ENCODE data around the gene PRX.
"Not testable (repeated sequence)": the region's sequence is repeated elsewhere in the genome, so short reads cannot be mapped to it uniquely, and the experiment has no call there.

The PRX gene, protein sequence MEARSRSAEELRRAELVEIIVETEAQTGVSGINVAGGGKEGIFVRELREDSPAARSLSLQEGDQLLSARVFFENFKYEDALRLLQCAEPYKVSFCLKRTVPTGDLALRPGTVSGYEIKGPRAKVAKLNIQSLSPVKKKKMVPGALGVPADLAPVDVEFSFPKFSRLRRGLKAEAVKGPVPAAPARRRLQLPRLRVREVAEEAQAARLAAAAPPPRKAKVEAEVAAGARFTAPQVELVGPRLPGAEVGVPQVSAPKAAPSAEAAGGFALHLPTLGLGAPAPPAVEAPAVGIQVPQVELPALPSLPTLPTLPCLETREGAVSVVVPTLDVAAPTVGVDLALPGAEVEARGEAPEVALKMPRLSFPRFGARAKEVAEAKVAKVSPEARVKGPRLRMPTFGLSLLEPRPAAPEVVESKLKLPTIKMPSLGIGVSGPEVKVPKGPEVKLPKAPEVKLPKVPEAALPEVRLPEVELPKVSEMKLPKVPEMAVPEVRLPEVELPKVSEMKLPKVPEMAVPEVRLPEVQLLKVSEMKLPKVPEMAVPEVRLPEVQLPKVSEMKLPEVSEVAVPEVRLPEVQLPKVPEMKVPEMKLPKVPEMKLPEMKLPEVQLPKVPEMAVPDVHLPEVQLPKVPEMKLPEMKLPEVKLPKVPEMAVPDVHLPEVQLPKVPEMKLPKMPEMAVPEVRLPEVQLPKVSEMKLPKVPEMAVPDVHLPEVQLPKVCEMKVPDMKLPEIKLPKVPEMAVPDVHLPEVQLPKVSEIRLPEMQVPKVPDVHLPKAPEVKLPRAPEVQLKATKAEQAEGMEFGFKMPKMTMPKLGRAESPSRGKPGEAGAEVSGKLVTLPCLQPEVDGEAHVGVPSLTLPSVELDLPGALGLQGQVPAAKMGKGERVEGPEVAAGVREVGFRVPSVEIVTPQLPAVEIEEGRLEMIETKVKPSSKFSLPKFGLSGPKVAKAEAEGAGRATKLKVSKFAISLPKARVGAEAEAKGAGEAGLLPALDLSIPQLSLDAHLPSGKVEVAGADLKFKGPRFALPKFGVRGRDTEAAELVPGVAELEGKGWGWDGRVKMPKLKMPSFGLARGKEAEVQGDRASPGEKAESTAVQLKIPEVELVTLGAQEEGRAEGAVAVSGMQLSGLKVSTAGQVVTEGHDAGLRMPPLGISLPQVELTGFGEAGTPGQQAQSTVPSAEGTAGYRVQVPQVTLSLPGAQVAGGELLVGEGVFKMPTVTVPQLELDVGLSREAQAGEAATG (N-terminal part only)

DNA sequence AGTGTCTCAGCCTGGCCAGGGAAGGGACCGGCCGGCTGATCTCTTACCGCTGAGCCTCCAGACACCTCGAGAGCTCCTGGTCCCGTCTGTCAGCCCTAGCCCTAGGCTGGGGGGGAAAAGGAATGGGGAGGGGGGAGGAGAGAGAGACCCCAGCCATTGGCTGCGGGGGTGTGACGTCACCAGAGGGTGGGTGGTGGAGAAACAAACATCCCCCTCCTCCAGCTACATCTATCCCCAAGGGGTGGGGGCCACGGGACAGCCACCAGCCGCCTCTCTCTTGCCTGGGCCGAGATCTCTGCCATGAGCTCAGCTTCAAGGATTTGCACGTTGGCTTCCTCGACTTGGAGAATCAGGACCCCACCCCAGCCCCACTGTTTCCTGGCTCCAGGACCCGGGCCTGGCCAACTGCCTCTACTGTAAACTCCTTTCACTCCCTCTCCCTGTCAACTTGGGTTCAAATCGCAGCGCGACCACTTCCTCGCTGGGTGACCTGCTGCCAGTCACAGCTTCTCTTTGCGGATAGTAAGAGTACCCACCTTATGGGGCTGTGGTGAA is at the start of gene PRX:
PRX (minus strand) TSS at position 88 of the 555 bp plus-strand sequence. CDS start 5,446 bp downstream, outside the sequence.
- no peak for DNase-seq

DNA sequence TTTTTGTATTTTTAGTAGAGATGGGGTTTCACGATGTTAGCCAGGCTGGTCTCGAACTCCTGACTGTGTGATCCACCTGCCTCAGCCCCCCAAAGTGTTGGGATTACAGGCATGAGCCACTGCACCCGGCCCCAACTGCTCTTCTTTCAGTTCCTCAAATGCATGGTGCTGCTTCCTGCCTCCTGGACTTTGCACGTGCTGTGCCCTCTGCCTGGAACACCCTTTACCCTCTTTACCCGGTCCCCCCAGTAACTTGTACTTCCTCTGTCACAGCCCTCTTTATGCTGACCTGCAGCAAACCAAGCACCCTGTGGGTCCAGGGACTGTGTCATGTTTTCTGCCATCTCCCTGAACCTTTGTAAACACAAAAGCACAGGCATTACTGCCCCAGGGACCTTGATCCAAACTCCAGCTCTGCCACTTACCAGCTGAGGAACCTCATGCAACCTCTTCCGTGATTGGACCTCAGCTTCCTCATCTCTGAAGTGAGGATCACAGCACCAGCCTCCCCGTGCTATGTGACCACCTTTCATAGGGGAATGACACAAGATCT is 48.6 kb upstream of the PRX start:
- no peak for DNase-seq

DNA sequence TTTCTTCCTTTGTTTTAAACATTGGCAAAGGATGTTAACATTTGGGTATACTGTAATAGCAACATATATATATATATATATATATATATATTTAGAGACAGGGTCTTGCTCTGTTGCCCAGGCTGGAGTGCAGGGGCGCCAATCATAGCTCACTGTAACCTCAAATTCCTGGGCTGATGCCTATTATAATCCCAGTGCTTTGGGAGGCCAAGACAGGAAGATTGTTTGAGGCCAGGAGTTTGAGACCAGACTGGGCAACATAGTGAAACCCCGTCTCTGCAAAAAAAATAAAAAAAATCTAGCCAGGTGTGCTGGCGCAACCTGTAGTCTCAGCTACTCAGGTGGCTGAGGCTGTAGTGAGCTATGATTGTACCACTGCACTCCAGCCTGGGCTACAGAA is 47.0 kb upstream of the PRX start:
- no peak for DNase-seq

DNA sequence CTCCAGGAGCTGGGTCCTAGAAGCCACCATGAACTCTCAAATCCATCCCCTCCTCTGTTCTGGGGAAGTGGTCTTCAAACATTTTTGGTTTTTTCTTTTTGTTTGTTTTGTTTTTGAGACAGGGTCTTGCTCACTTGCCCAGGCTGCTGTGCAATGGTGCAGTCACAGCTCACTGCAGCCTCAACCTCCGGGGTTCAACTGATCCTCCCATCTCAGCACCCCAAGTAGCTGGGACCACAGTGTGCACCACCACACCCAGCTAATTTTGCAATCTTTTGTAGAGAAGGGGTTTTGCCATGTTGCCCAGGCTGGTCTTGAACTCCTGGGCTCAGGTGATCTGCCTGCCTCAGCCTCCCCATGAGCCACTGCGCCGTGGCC is 45.4 kb upstream of the PRX start:
- DNase-seq: no peak

DNA sequence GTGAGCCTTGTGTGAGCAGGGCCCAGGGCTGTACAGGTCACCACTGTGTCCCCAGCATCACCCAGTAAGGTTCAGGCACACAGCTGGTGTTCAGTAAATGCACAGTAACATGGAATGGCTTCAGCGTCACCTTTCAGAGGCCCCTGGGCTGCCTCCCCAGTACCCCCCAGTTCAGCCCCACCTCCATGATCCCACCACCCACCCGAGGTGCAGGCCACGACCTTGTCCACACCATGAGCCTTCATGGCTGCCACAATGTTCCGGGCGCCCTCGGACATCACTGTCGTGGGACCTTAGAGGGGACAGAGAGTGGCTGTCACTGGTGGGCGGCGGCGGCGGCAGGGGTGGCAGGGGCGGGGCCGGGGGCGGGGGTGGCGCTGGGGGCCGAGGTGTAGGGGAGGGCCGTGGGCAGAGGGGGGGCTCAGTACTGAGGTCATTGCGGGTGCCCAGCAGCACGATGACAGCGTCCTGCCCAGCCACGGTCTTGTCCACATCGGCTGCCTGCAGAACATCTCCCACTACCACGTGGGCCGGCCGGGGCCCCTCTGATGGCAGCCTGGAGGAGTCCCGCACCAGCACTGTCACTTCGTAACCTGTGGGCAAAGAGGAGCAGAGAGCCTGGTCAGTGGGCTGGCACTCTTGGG is 44.9 kb upstream of the PRX start:
- no peak for DNase-seq

DNA sequence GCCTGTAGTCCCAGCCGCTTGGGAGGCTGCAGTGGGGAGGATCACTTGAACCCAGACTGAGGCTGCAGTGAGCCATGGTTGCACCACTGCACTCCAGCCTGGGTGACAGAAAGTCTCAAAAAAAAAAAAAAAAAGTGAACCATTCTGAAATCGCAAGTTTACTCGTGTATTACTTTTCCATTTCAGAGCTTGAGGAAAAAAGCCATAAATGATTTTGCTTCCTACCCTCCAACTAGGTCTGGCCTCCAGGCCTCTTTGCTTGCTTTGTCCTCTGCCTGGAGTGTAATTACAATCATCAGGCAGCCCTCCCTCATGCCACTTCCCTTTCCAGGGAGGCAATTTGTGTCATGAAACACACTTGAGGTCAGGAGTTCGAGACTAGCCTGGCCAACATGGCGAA is 43.9 kb upstream of the PRX start:
- DNase-seq: no peak

DNA sequence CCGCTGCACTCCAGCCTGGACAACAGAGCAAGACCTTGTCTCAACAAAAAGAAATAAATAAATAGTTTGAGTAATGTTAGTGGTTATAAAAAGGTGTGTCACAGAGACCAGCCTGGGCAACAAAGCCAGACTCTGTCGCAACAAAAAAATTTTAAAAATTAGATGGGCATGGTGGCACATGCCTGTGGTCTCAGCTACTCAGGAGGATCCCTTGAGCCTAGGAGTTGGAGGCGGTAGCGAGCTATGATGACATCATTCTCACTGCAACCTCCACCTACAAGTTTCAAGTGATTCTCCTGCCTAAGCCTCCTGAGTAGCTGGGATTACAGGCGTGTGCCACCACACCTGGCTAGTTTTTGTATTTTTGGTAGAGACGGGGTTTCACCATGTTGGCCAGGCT is 40.8 kb upstream of the PRX start:
- DNase-seq: not testable (repeated sequence)

DNA sequence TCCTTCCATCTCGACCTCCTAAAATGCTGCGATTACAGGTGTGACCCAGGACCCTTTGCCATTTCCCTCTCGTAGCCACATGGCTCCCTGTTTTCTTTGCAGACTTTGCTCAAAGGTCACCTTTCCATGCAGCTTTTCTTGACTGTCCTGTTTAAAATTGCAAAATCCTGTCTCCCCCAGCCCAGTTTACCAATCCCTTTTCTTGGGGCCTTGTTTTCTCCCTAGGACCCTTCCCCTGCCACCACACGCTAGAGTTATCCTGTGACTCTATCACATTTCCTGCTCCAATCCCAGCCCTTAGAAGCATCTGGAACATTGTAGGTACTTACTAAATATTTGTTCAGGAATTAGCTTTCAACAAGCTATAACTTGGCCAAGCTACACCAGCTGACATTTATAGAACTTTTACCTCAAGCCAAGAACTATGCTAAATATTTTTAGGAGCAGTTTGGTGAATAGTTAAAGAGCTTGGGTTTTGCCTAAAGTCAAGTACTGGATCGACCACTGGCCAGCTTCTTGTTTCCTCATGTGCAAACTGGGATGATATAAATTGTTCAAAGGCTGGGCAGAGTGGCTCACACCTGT is 40.1 kb upstream of the PRX start:
- no peak for DNase-seq

DNA sequence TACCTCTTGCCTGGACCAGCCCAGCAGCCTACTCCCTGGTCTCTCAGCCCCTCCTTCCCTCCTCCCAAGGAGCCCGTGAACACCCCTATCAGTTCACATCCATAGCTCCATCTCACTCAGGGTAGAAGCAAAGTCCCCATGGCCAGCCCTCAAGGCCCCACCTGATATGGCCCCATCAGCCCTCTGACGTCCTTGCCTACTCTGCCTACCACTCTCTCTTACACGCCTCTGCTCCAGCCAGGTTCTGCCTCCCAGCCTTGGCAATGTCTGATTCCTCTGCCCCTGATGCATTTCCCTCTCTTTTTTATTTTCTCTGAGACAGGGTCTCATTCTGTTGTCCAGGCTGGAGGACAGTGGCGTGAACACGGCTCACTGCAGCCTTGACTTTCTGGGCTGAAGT is 38.8 kb upstream of the PRX start:
- DNase-seq: no peak

DNA sequence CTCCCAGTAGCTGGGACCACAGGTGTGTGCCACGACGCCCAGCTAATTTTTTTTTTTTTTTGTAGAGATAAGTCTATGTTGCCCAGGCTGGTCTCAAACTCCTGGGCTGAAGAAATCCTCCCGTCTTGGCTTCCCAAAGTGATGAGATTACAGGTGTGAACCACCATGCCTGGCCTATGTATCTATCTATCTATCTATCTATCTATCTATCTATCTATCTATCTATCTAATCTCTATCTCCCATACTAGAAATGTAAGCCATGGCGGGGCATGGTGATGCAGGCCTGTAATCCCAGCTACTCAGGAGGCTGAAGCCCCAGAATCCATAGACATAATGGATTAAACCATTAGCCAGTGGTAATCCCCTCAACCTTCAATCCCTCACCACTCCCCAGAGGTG is 37.5 kb upstream of the PRX start:
- DNase-seq: no peak

DNA sequence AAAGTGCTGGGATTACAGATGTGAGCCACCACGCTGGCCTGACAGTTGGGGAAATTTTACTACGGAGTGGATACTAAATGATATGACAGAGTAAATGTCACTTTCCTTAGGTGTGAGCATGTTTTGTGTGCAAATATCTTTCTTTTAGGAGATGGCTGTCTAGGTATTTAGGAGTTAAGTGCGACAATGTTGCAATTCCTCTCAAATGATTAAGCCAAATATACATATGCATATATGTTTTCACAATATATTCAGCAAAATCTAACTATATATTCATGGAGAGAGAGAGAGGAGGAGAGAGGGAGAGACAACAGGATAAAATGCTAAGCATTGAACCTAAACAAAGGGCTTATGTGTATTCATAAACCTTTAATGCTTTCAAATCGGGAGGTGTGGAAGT is 36.3 kb upstream of the PRX start:
- no peak for DNase-seq

DNA sequence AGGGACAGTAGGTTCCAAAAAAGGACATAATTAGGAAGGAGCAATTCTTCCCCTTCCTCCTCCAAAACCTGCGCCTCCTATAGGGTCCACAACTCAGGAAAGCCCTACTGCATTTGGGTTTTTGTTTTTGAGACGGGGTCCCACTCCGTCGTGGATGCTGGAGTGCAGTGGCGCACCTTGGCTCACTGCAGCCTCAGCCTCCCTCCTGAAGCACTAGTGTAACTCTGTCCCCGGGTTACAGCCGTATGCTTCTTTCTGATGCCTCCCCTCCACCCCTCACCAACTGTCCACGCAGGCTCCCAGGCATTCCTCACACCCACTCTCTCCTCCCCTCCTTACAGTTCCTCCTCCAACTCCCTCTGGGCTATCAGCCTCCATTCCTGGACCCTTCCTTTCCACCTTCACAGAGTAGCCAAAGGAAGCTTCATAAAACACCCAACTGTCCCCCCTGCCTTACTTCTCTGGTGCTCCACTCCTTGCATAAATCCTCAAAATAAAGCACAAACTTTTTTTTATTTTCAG is 33.1 kb upstream of the PRX start:
- DNase-seq: no peak

DNA sequence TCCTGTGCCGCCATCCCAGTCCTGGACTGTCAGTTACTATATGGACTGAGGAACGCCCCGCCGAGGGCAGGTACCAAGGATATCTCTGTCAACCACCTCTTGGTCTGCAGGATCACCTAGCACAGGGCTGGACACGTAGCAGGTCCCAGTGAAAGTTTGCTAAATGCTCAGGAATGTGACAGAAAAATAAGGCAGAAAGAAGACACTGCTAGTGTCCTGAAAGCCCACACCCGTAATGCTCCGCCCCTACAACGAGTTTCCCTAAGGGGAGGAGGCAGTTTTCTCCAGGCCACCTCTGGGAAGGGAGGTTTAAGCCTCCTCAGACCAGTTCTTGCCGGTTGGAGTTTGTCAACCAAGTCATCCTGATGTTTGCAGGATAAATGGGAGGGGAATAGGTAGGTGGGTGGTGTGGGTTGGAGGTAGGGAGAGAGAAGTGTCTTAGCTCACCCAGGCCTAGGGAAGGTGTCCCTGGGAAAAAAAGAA is 32.6 kb upstream of the PRX start:
- DNase-seq: no peak

DNA sequence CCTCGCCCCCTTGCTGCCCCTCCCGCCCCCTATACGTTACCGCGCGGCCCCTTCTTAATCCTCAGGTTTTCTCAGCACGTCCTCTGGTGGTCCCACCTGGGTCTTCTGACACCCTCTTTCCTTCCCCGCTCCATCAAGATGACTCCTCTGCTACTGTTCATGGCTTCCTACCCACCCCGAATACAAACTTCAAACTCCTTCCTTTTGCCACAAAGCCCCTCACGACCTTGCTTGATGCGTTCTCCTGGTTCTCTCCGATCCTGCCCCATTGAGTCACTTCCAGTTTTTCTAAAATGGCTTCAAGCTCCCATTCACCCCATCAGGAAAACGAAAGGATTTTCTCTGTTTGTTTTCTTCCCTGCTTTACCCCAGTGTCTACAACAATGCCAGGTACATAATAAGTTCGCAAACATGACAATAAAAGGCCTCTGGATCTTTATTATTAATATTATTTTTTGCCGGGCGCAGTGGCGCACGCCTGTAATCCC is 31.7 kb upstream of the PRX start:
- DNase-seq: no peak

DNA sequence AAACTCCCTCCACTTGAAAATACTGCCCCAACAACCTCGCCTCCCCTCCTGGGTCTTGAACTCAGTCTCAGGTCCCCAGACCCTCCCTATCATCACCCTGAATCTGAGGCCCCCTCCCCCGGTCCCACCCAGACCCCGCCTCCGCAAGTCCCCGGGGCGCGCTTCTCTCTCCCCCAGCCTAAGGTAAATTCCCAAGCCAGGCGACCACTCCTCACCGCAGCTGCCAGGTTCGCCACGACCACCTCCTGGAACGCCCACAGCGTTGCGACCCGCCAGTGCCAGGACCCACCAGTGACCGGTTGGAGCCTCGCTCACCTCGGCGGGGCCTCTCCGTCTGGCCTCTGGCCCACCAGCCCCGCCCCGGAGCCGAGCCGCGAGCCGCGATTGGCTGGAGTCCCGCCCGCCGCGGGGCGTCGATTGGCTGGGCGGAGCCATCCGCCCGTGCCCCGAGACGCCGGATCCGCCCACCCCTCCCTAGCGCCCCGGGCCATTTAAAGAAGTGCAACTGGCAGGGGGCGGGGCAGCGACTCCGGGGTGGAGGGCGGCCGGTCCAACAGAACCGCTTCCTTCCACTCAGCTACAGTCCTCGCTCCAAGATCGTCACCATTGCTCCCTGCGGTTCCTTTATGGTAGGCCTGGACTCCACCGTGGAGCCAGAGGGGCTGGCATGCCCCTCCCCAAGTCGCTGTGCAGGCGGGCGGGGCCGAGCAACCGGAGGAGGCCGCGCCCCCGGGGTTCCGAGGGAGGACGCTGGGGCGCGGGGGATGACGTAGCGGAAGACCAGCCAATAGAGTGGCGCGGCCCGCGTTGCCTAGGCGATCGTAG is 31.0 kb upstream of the PRX start, which contains the start of gene SERTAD3:
SERTAD3 (minus strand) TSS at position 336 of the 825 bp plus-strand sequence. CDS start 2,255 bp downstream, outside the sequence.
- DNase-seq: peak; percentile 87

DNA sequence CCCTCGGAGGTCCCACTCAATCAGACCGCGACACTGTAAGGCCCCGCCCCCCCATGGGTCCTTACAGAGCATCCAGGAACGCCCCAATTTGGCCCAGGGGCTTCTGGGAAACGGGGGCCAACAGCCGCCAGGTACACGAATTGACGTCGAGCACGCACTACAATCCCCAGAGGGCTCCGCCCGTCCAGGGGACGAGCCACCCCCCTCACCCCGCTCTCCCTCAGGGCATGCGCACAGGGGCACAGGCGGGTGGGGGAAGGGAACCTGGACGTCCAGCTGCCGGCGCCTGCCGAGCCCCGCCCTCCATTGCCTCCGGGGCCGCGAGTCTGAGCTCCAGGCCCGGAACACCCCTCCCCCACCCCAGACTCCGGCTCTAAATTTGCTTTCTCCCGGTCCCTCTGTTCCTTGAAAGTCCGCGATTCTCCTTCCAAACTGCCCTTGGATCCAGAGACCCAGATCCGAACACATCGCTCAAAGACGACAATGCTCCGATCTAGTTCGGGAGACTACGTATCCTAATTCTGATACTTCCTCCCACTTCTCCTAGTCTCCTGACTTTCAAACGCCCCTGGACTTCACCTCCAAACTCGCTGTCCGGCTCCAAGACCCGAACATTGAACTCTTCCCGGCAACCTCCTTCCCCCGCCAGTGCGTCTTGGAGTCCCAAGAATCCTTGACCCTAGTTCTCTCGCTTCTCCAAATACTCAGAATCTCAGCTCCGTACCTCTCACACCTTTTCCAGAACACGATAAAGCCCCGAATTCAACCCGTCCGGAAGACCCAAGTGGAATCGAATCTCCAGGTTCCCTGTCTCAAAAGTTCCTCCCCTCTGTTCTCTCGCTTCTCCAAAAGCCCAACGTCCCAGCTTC is 30.2 kb upstream of the PRX start:
- DNase-seq: peak; percentile 97

DNA sequence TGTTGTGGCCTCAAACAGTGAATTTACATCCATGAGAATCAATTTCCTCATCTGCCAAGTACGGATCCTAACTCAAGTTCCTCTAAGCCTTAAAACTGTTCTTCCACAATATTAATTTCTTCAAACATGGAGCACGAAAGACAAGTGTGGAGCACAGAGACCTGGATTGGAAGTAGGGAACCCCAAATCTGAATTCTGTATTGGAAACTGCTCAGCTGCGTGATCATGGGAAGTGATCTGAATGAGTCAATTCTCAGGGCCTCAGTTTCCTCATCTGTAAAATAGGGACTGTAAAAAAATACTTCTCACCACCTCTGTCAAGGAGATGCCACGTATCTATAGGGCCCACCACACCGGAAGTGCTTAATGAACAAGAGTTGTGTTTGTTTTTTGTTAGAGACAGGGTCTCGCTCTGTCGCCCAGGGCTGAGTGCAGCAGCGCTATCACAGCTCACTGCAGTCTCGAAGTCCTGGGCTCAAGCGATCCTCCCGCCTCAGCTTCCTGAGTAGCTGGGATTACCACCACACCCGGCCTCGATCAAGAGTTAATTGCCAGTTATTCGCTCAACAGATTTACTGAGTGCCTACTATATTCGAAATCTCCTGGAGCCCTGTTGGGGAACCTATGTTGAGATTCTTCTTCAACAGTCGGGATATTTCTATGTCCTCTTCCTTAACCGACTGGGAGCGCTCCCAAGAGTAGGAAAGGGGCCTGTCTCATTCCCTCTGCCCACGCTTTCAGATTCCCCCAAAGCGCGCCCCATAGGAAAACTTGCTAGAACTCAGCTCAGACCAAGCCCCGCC is 29.4 kb upstream of the PRX start:
- no peak for DNase-seq

DNA sequence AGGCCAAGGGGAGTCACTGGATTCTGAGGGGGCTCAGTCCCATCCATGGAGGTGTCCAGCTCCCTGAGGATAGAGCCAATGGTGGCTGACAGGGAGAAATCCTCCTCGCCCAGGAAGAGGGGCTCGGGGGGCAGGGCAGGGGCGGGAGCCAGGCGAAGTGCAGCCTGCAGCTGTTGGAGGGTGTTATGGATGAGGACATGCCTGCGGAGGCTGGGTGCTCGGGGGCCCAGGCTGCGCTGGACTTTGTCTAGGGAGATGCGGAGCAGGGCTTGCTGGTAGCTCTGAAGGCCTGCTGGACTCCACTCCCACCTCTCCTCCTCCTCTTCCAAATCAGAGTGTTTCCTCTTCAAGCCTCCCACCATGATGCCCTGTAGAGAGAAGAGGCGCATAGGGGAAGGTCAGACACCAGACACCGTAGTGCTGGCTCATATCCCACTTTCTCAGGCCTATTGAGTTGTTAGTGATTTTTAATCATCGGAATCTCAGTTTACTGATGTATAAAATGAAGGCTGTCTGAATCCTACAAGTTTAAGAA is 28.6 kb upstream of the PRX start:
- no peak for DNase-seq
